H9 (cell line): Measurements from ENCODE around the gene GMPPB. TPM values are rescaled to one million over a fixed set of nuclear protein-coding genes. Genes with fewer than 3 reads are reported as not detected.
A peak's percentile ranks its signal among the peaks of the same experiment; 100 is the strongest.

Source experiments
- DNase-seq: peaks from one replicate; pipeline ENCODE4 v3.0.0-alpha.2; 2017
- H2AFZ ChIP-seq: one replicate; pipeline ENCODE4 v1.6.1; 2013; ENCODE audit warnings: mild to moderate bottlenecking, low read length, control low read depth, moderate library complexity
- H2AK5ac ChIP-seq: 2 replicates; pipeline ENCODE4 v1.6.1; 2013; ENCODE audit warnings: low read length, control low read depth, mixed read lengths; ENCODE audit not compliant: insufficient read length
- H2BK120ac ChIP-seq: one replicate; pipeline ENCODE4 v1.6.1; 2013; ENCODE audit warnings: low read depth, mild to moderate bottlenecking, low read length, control low read depth, inconsistent platforms; ENCODE audit not compliant: poor library complexity, severe bottlenecking
- H2BK12ac ChIP-seq: 2 replicates; pipeline ENCODE4 v1.6.1; 2013; ENCODE audit warnings: low read length, control low read depth, mixed read lengths, low read depth; ENCODE audit not compliant: insufficient read length
- H2BK15ac ChIP-seq: 2 replicates; pipeline ENCODE4 v1.6.1; 2013; ENCODE audit warnings: low read depth, low read length, control low read depth
- H2BK20ac ChIP-seq: one replicate; pipeline ENCODE4 v1.6.1; 2013; ENCODE audit warnings: low read depth, mild to moderate bottlenecking, low read length, control low read depth, inconsistent platforms; ENCODE audit not compliant: poor library complexity, severe bottlenecking
- H2BK5ac ChIP-seq: 2 replicates; pipeline ENCODE4 v1.6.1; 2013; ENCODE audit warnings: low read length, control low read depth, mixed read lengths; ENCODE audit not compliant: insufficient read length
- H3K14ac ChIP-seq: 2 replicates; pipeline ENCODE4 v1.6.1; 2013; ENCODE audit warnings: low read length, control low read depth; ENCODE audit not compliant: insufficient read depth
- H3K18ac ChIP-seq: 2 replicates; pipeline ENCODE4 v1.6.1; 2013; ENCODE audit warnings: low read depth, mild to moderate bottlenecking, mixed read lengths, low read length, control low read depth; ENCODE audit not compliant: insufficient read length
- H3K23ac ChIP-seq: 2 replicates; pipeline ENCODE4 v1.6.1; 2013; ENCODE audit warnings: low read length, control low read depth, mixed read lengths, low read depth; ENCODE audit not compliant: insufficient read length
- H3K23me2 ChIP-seq: 2 replicates; pipeline ENCODE4 v1.6.1; 2013; ENCODE audit warnings: low read depth, mild to moderate bottlenecking, mixed read lengths, low read length, control low read depth; ENCODE audit not compliant: insufficient read length, poor library complexity, severe bottlenecking
- H3K27ac ChIP-seq: 2 replicates; pipeline ENCODE4 v1.5.1; 2013; ENCODE audit warnings: low read length, control low read depth, mixed read lengths, low read depth; ENCODE audit not compliant: insufficient read length
- H3K27me3 ChIP-seq: 2 replicates; pipeline ENCODE4 v1.6.1; 2013; ENCODE audit warnings: low read length, control low read depth, inconsistent platforms; ENCODE audit not compliant: insufficient read depth
- H3K4ac ChIP-seq: 2 replicates; pipeline ENCODE4 v1.6.1; 2013; ENCODE audit warnings: low read depth, mild to moderate bottlenecking, control low read depth, inconsistent platforms, low read length, moderate library complexity
- H3K4me1 ChIP-seq: 2 replicates; pipeline ENCODE4 v1.6.1; 2013; ENCODE audit warnings: low read length, control low read depth, inconsistent platforms; ENCODE audit not compliant: insufficient read depth
- H3K4me2 ChIP-seq: 2 replicates; pipeline ENCODE4 v1.6.1; 2013; ENCODE audit warnings: low read length, control low read depth, mixed read lengths; ENCODE audit not compliant: insufficient read length, insufficient read depth
- H3K56ac ChIP-seq: 2 replicates; pipeline ENCODE4 v1.6.1; 2013; ENCODE audit warnings: low read depth, mild to moderate bottlenecking, mixed read lengths, low read length, control low read depth; ENCODE audit not compliant: insufficient read length
- H3K79me1 ChIP-seq: 2 replicates; pipeline ENCODE4 v1.6.1; 2013; ENCODE audit warnings: low read depth, mild to moderate bottlenecking, moderate library complexity, low read length, control low read depth, inconsistent platforms; ENCODE audit not compliant: insufficient read depth, poor library complexity, severe bottlenecking
- H3K79me2 ChIP-seq: 2 replicates; pipeline ENCODE4 v1.6.1; 2013; ENCODE audit warnings: low read length, control low read depth, inconsistent platforms; ENCODE audit not compliant: insufficient read depth
- H3K9ac ChIP-seq: 2 replicates; pipeline ENCODE4 v1.6.1; 2013; ENCODE audit warnings: low read length, control low read depth, mixed read lengths; ENCODE audit not compliant: insufficient read length; ENCODE audit errors: extremely low read depth
- H3K9me3 ChIP-seq: one replicate; pipeline ENCODE4 v1.6.1; 2013; ENCODE audit warnings: low read depth, low read length, inconsistent platforms; ENCODE audit not compliant: control insufficient read depth
- H3T11ph ChIP-seq: one replicate; pipeline ENCODE4 v1.6.1; 2013; ENCODE audit warnings: mild to moderate bottlenecking, low read length, control low read depth, inconsistent platforms
- H4K20me1 ChIP-seq: one replicate; pipeline ENCODE4 v1.6.1; 2013; ENCODE audit not compliant: control insufficient read depth, insufficient read length, insufficient read depth
- H4K5ac ChIP-seq: 2 replicates; pipeline ENCODE4 v1.6.1; 2013; ENCODE audit warnings: low read depth, mild to moderate bottlenecking, mixed read lengths, low read length, control low read depth; ENCODE audit not compliant: insufficient read length
- H4K8ac ChIP-seq: replicated peaks from 2 replicates; pipeline ENCODE4 v1.6.1; 2013; ENCODE audit warnings: low read length, control low read depth, mixed read lengths, low read depth; ENCODE audit not compliant: insufficient read length
- H4K91ac ChIP-seq: 2 replicates; pipeline ENCODE4 v1.6.1; 2013; ENCODE audit warnings: low read depth, mild to moderate bottlenecking, moderate library complexity, mixed read lengths, low read length, control low read depth; ENCODE audit not compliant: insufficient read length
- H3K27ac Mint-ChIP-seq, 3 experiments: 2 replicates in 2 of 3; 3 replicates in 1 of 3; pipeline ENCODE4 v1.8.0; 2020 to 2021; ENCODE audit warnings: mixed read lengths in 3 of 3, mild to moderate bottlenecking in 1 of 3, moderate library complexity in 1 of 3
- H3K27me3 Mint-ChIP-seq: 2 replicates; pipeline ENCODE4 v1.8.0; 2021; ENCODE audit warnings: low read depth, mild to moderate bottlenecking, moderate library complexity, mixed read lengths
- H3K36me3 Mint-ChIP-seq, 3 experiments: 2 replicates in 2 of 3; 3 replicates in 1 of 3; pipeline ENCODE4 v1.8.0; 2020 to 2021; ENCODE audit warnings: low read depth in 3 of 3, mixed read lengths in 3 of 3; ENCODE audit not compliant: insufficient read depth in 1 of 3
- H3K4me1 Mint-ChIP-seq, 2 experiments: 2 replicates each; pipeline ENCODE4 v1.8.0; 2020; ENCODE audit warnings: mixed read lengths in 2 of 2
- H3K4me3 Mint-ChIP-seq, 2 experiments: 2 replicates in 1 of 2; 3 replicates in 1 of 2; pipeline ENCODE4 v1.8.0; 2020 to 2021; ENCODE audit warnings: mild to moderate bottlenecking in 2 of 2, mixed read lengths in 2 of 2, moderate library complexity in 1 of 2
- H3K9me3 Mint-ChIP-seq, 2 experiments: 2 replicates in 1 of 2; 3 replicates in 1 of 2; pipeline ENCODE4 v1.8.0; 2020; ENCODE audit warnings: mild to moderate bottlenecking in 2 of 2, mixed read lengths in 2 of 2, moderate library complexity in 1 of 2
- CTCF ChIP-seq: fragments of 200-600 bp; sonication (generic); conservative IDR thresholded peaks from 3 replicates; pipeline ENCODE4 v1.8.0; 2021; ENCODE audit warnings: antibody characterized with exemption, mild to moderate bottlenecking
- WGBS: extraction: QIAGEN DNeasy Blood & Tissue Kit; methylation state at CpG from one replicate; pipeline ENCODE4 v1.1.7; 2013; ENCODE audit warnings: missing lambda C conversion rate, low lambda C conversion rate, mixed read lengths; ENCODE audit not compliant: insufficient read length; ENCODE audit errors: extremely low coverage; 5-methylcytosine and 5-hydroxymethylcytosine counted together
- total RNA-seq: library from RNA; stranded (reverse); gene quantifications from 2 replicates; pipeline ENCODE4 v1.2.1, GENCODE V29; 2021

GMPPB gene
- total RNA-seq, 1 experiment from 2014 or later: 31.1 TPM

- no peaks in the 10 kb centered on the region for H3K4me1 ChIP-seq
- H2AK5ac ChIP-seq: no peak overlapping the region
- peak overlapping the region; percentile 73 for H3K18ac ChIP-seq
- H2BK15ac ChIP-seq: no peak overlapping the region
- peak overlapping the region; percentile 60 for H3K4me2 ChIP-seq
- no peaks in the 10 kb centered on the region for H3K79me2 ChIP-seq
- H3K23ac ChIP-seq: no peak overlapping the region
- no peaks in the 10 kb centered on the region for H3K9me3 ChIP-seq
- no peak overlapping the region for H2BK120ac ChIP-seq
- no peak overlapping the region for H2BK20ac ChIP-seq
- no peak overlapping the region for H2BK5ac ChIP-seq
- H2AFZ ChIP-seq: no peak overlapping the region
- H4K5ac ChIP-seq: no peak overlapping the region
- peak overlapping the region; percentile 48 to 95 (median 80); a peak in 4 of 7 replicates for H3K27ac Mint-ChIP-seq
- DNase-seq: peak; percentile 73
- peaks cover 5 to 49% (median 41%) of the 10 kb centered on the region in 3 experiments; a peak in 6 of 7 replicates for H3K36me3 Mint-ChIP-seq
- peak overlapping the region; percentile 70 for H3K14ac ChIP-seq
- no peak overlapping the region for H4K8ac ChIP-seq
- H3K9me3 Mint-ChIP-seq: no peaks in the 10 kb centered on the region
- H3K4ac ChIP-seq: no peak overlapping the region
- no peak overlapping the region for H2BK12ac ChIP-seq
- no peaks in the 10 kb centered on the region for H4K20me1 ChIP-seq
- H3K56ac ChIP-seq: no peak overlapping the region
- H3K4me3 Mint-ChIP-seq: peak overlapping the region; percentile 87 to 96
- H3T11ph ChIP-seq: no peak overlapping the region
- TF ChIP-seq CTCF: no peak
- WGBS: no CpG with 5 or more reads among the region's 20 CpGs
- peaks cover 18 to 22% of the 10 kb centered on the region in 2 experiments for H3K4me1 Mint-ChIP-seq
- H3K27ac ChIP-seq: no peak overlapping the region
- H3K27me3 ChIP-seq: no peaks in the 10 kb centered on the region
- peaks cover 2% of the 10 kb centered on the region for H3K79me1 ChIP-seq
- H3K9ac ChIP-seq: peak overlapping the region; percentile 83
- H4K91ac ChIP-seq: no peak overlapping the region
- H3K23me2 ChIP-seq: peaks cover 25% of the 10 kb centered on the region
- peaks cover 4% of the 10 kb centered on the region for H3K27me3 Mint-ChIP-seq
Observed at GRCh38 chr3:49723296-49723627, 489 bp downstream of the GMPPB start.
